Small intestine (tissue), 7 donors: ENCODE measurements around the gene ESF1. TPM values are rescaled to one million over a fixed set of nuclear protein-coding genes. Genes with fewer than 3 reads are reported as not detected.
A peak's percentile ranks its signal among the peaks of the same experiment; 100 is the strongest.

Experiments used
- DNase-seq, 2 donors: peaks; one replicate each; pipeline versions ENCODE4 v3.0.0 to v3.0.0-alpha.2; 2013
- FAIRE-seq: peaks from 2 replicates; lab custom pipeline; 2012; peaks lifted over from hg19 to GRCh38; lab: Jason Lieb, UNC
- H3K27ac ChIP-seq, 3 donors: one replicate each; pipeline ENCODE4 v1.5.1; 2013; ENCODE audit warnings: low read length in 2 of 3, mild to moderate bottlenecking in 2 of 3, control low read depth in 1 of 3, inconsistent platforms in 1 of 3, low read depth in 1 of 3, moderate library complexity in 1 of 3
- H3K27me3 ChIP-seq, 3 donors: one replicate each; pipeline ENCODE4 v1.6.1; 2013; ENCODE audit warnings: low read length in 3 of 3, inconsistent platforms in 1 of 3; ENCODE audit not compliant: control insufficient read depth in 3 of 3, insufficient read depth in 3 of 3
- H3K36me3 ChIP-seq, 3 donors: one replicate each; pipeline ENCODE4 v1.6.1; 2013; ENCODE audit warnings: low read length in 3 of 3, inconsistent platforms in 1 of 3, low read depth in 1 of 3, mild to moderate bottlenecking in 1 of 3, moderate library complexity in 1 of 3; ENCODE audit not compliant: control insufficient read depth in 3 of 3, insufficient read depth in 2 of 3
- H3K4me1 ChIP-seq, 3 donors: one replicate each; pipeline ENCODE4 v1.6.1; 2013; ENCODE audit warnings: low read length in 2 of 3, inconsistent platforms in 1 of 3, low read depth in 1 of 3, mild to moderate bottlenecking in 1 of 3, moderate library complexity in 1 of 3; ENCODE audit not compliant: control insufficient read depth in 3 of 3, insufficient read depth in 2 of 3
- H3K4me3 ChIP-seq, 3 donors: one replicate each; pipeline ENCODE4 v1.5.1; 2013; ENCODE audit warnings: low read length in 3 of 3, control low read depth in 1 of 3, inconsistent platforms in 1 of 3, low read depth in 1 of 3, mild to moderate bottlenecking in 1 of 3, moderate library complexity in 1 of 3
- H3K9me3 ChIP-seq, 2 donors: one replicate each; pipeline ENCODE4 v1.6.1; 2013; ENCODE audit warnings: low read depth in 1 of 2, low read length in 1 of 2; ENCODE audit not compliant: control insufficient read depth in 2 of 2, insufficient read depth in 1 of 2
- WGBS, 3 donors: extraction: QIAGEN DNeasy Blood & Tissue Kit; methylation state at CpG; one replicate each; pipeline ENCODE4 v1.1.7; 2013; 5-methylcytosine and 5-hydroxymethylcytosine counted together
- polyA plus RNA-seq, 4 donors: library from polyadenylated mRNA; stranded (reverse) in 3 of 4; unstranded in 1 of 4; fragments of 200-250 nt in 3 of 4; fragments of 120-200 nt in 1 of 4; gene quantifications; one replicate each; pipeline versions ENCODE4 v1.2.1 to v1.2.3, GENCODE V29; 2013
- donor health status: healthy with polysubstance abuse.
- donor health status: control.
- donor health status: control.
- donor health status: Bipolar disorder and iron deficiency.
- donor health status: healthy.

ESF1 gene
- polyA plus RNA-seq, 4 donors: 7.2 to 18.9 (median 8.8) TPM

- Histone ChIP-seq H3K36me3 (peaks cover 6 to 13% (median 12%) of the 10 kb centered on the region in 3 donors), H3K9me3 (peaks cover 0 to 2% of the 10 kb centered on the region in 2 donors), H3K4me1 (peaks cover 0 to 5% (median 2%) of the 10 kb centered on the region in 3 donors), H3K27me3 (no peaks in the 10 kb centered on the region), H3K4me3 (no peak overlapping the region), H3K27ac (no peak overlapping the region)
- no peak for DNase-seq
- no peak for FAIRE-seq
These were observed 32.6 kb upstream of the ESF1 start for GRCh38 chr20:13817342-13817741.

DNA sequence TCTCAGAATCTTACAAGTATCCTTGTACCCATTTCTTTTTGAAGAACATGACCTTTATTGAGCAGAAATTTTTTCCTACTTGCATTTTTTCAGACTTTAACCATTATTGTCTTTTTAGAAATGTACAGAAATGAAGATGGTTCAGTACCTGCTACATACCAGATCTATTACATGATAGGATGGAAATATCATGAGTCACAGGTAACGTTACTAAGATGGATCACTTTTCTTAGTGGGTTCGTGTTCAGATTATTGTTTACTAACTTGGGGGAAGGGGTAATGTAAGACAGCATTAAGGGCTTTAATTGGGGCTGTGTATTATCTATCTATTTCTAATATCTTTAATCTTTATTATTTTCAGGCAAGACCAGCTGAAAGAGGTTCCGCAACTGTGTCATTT lies 32.0 kb upstream of the ESF1 start:
- FAIRE-seq (no peak), DNase-seq (no peak)
- Histone ChIP-seq H3K27ac (no peak overlapping the region), H3K4me3 (no peak overlapping the region), H3K27me3 (no peaks in the 10 kb centered on the region), H3K4me1 (peaks cover 0 to 5% (median 2%) of the 10 kb centered on the region in 3 donors), H3K36me3 (peaks cover 9 to 16% (median 16%) of the 10 kb centered on the region in 3 donors), H3K9me3 (peaks cover 0 to 2% of the 10 kb centered on the region in 2 donors)
- 75 to 85% (median 75%) methylated on average over 3 of the region's 3 CpGs for WGBS, 3 donors

GRCh38 chr20:13814672-13815071 lies 30.0 kb upstream of the ESF1 start:
- Histone ChIP-seq H3K4me3 (no peak overlapping the region), H3K36me3 (peaks cover 9 to 25% (median 20%) of the 10 kb centered on the region in 3 donors), H3K27me3 (no peaks in the 10 kb centered on the region), H3K9me3 (no peaks in the 10 kb centered on the region), H3K27ac (peak overlapping the region in 1 of 3 donors; percentile 35), H3K4me1 (peaks cover 0 to 5% (median 2%) of the 10 kb centered on the region in 3 donors)
- DNase-seq: peak; percentile 62 to 73
- WGBS, 3 donors: 28 to 61% (median 42%) methylated on average over 4 of the region's 4 CpGs
- no peak for FAIRE-seq

- no peaks in the 10 kb centered on the region for H3K27me3 ChIP-seq
- FAIRE-seq: no peak
- no peak for DNase-seq
- H3K27ac ChIP-seq: no peak overlapping the region
- H3K9me3 ChIP-seq: no peaks in the 10 kb centered on the region
- peaks cover 17 to 32% (median 21%) of the 10 kb centered on the region in 3 donors for H3K36me3 ChIP-seq
- WGBS, 3 donors: 34 to 66% (median 37%) methylated on average over 3 of the region's 3 CpGs
- no peak overlapping the region for H3K4me3 ChIP-seq
- peaks cover 0 to 5% (median 2%) of the 10 kb centered on the region in 3 donors for H3K4me1 ChIP-seq
These were observed 29.2 kb upstream of the ESF1 start for GRCh38 chr20:13813910-13814309.

DNA sequence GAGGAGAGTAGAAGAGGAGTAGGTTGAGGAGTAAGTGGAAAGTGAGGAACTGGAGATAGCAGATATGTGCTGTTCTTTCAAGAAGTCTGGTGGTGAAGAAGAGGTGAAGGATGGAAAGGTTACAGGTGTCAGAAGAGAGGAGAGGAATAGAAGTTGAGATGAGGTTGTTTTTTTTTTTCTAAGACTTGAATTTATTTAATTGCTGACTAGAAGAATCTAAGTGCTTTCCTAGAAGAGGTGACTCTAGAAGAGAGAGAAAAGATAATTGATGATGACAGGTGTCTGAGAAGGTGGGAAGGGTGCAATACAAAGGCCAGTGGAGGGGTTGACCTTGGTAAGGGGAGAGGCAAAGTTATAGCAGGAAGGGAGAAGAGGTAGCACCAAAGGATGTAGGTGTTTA lies 25.7 kb upstream of the ESF1 start:
- FAIRE-seq (no peak), DNase-seq (no peak)
- Histone ChIP-seq H3K9me3 (no peaks in the 10 kb centered on the region), H3K27ac (no peak overlapping the region), H3K4me1 (peaks cover 0 to 5% (median 2%) of the 10 kb centered on the region in 3 donors), H3K27me3 (no peaks in the 10 kb centered on the region), H3K36me3 (peaks cover 15 to 34% (median 26%) of the 10 kb centered on the region in 3 donors), H3K4me3 (no peak overlapping the region)

- H3K9me3 ChIP-seq: no peaks in the 10 kb centered on the region
- DNase-seq: no peak
- H3K27ac ChIP-seq: no peak overlapping the region
- peaks cover 0 to 5% (median 2%) of the 10 kb centered on the region in 3 donors for H3K4me1 ChIP-seq
- no peak for FAIRE-seq
- no peaks in the 10 kb centered on the region for H3K27me3 ChIP-seq
- peaks cover 14 to 36% (median 26%) of the 10 kb centered on the region in 3 donors for H3K36me3 ChIP-seq
- WGBS, 3 donors: 92 to 97% (median 93%) methylated on average over 3 of the region's 3 CpGs
- no peak overlapping the region for H3K4me3 ChIP-seq
These were observed 25.1 kb upstream of the ESF1 start for GRCh38 chr20:13809855-13810254.

- no peaks in the 10 kb centered on the region for H3K27me3 ChIP-seq
- FAIRE-seq (no peak), DNase-seq (no peak)
- no peak overlapping the region for H3K27ac ChIP-seq
- peaks cover 12 to 36% (median 26%) of the 10 kb centered on the region in 3 donors for H3K36me3 ChIP-seq
- 70 to 87% (median 85%) methylated on average over 2 of the region's 2 CpGs for WGBS, 3 donors
- no peaks in the 10 kb centered on the region for H3K9me3 ChIP-seq
- H3K4me1 ChIP-seq: peaks cover 0 to 3% (median 2%) of the 10 kb centered on the region in 3 donors
- H3K4me3 ChIP-seq: no peak overlapping the region
These were observed 24.7 kb upstream of the ESF1 start for GRCh38 chr20:13809373-13809772.

DNA sequence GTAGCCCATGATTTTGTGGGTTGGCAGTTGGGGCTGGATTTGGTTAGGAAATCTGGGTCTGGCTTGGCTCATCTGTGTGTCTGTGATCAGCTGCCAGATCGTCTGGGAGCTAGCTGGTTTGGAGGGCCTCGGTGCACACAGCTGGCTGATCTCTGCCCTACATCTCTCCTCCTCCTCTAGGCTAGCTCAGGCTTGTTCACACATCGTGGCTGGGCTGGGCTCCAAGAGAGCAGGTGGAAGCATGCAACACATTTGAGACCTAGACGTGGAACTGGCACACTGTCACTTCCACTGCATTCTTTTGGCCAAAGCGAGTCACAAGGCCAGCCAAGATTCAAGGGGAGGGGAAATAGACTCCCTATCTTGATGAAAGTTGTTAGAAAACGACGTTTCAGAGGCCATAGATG lies 16.0 kb upstream of the ESF1 start:
- no peak overlapping the region for H3K27ac ChIP-seq
- no peaks in the 10 kb centered on the region for H3K9me3 ChIP-seq
- FAIRE-seq (no peak), DNase-seq (peak in 1 of 2 donors; percentile 15)
- H3K4me1 ChIP-seq: no peaks in the 10 kb centered on the region
- H3K27me3 ChIP-seq: no peaks in the 10 kb centered on the region
- H3K4me3 ChIP-seq: no peak overlapping the region
- peaks cover 7 to 27% (median 27%) of the 10 kb centered on the region in 3 donors for H3K36me3 ChIP-seq
- WGBS, 3 donors: 9 to 26% (median 22%) methylated on average over 7 of the region's 7 CpGs

DNA sequence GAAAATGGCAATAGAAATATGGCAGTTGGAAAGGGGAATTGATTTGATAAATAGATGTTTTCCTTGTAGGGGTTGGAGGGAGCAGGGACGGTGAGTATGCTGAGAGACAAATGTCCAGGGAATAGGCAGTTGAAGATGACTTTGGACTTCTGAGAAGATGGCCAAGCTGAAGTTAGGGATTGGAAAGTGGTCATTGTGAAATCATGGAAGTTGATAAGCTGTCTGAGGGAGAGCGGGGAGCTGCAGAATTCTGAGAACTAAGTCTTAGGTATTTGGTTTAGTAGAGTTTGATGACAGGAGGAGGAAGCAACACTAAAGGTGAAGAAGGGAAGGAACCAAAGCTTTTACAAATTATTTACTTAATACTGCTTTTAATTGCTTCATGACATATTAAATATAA lies 15.3 kb upstream of the ESF1 start:
- 73 to 87% (median 82%) methylated on average over 2 of the region's 2 CpGs for WGBS, 3 donors
- Histone ChIP-seq H3K27me3 (no peaks in the 10 kb centered on the region), H3K4me1 (no peaks in the 10 kb centered on the region), H3K27ac (no peak overlapping the region), H3K36me3 (peaks cover 9 to 29% (median 26%) of the 10 kb centered on the region in 3 donors), H3K4me3 (no peak overlapping the region), H3K9me3 (no peaks in the 10 kb centered on the region)
- no peak for FAIRE-seq
- no peak for DNase-seq
